Measurements from ENCODE around the gene KCNAB1.

Gene KCNAB1

DNA sequence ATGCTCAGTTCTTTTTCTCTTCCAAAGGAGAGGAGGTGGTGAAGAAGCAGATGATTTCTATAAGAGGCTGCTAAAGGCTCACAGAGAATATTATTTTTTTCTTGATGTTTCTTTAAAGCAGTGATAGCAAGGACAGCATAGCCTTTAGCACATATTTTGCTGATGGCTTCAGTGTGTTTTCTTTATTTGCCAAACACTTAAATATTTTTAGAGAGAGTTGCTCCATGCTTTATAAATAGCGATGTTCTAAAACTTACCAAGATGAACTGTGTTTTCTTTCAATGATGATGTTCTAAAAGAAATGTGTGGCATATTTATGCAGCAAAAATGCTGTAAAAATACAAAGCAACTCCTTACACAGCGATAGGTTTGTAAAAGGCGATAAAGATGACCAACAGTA lies 11.8 kb upstream of the KCNAB1 start:
- no peaks in the 10 kb centered on the region for H3K4me1 ChIP-seq (ENCODE audit: control insufficient read depth in 1 of 2, insufficient read depth in 1 of 2, low read depth in 1 of 2, low read length in 1 of 2)
- no peak overlapping the region for H3K27ac ChIP-seq
- no peaks in the 10 kb centered on the region for H3K36me3 ChIP-seq
- TF ChIP-seq, protein P1, sequence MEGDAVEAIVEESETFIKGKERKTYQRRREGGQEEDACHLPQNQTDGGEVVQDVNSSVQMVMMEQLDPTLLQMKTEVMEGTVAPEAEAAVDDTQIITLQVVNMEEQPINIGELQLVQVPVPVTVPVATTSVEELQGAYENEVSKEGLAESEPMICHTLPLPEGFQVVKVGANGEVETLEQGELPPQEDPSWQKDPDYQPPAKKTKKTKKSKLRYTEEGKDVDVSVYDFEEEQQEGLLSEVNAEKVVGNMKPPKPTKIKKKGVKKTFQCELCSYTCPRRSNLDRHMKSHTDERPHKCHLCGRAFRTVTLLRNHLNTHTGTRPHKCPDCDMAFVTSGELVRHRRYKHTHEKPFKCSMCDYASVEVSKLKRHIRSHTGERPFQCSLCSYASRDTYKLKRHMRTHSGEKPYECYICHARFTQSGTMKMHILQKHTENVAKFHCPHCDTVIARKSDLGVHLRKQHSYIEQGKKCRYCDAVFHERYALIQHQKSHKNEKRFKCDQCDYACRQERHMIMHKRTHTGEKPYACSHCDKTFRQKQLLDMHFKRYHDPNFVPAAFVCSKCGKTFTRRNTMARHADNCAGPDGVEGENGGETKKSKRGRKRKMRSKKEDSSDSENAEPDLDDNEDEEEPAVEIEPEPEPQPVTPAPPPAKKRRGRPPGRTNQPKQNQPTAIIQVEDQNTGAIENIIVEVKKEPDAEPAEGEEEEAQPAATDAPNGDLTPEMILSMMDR (IDR thresholded peaks at IDR 0.05), result no peak
- no peaks in the 10 kb centered on the region for H3K9me3 ChIP-seq
- peaks cover 5% of the 10 kb centered on the region for H3K27me3 ChIP-seq
- no peak overlapping the region for H3K4me3 ChIP-seq (ENCODE audit: low read depth in 1 of 2, low read length in 1 of 2)

GRCh38 chr3:156109989-156110388 lies 10.4 kb upstream of the KCNAB1 start:
- no peak overlapping the region for H3K27ac ChIP-seq
- H3K9me3 ChIP-seq, result no peaks in the 10 kb centered on the region
- no peaks in the 10 kb centered on the region for H3K36me3 ChIP-seq
- H3K4me1 ChIP-seq (ENCODE audit: control insufficient read depth in 1 of 2, insufficient read depth in 1 of 2, low read depth in 1 of 2, low read length in 1 of 2), result no peaks in the 10 kb centered on the region
- no peak overlapping the region for H3K4me3 ChIP-seq (ENCODE audit: low read depth in 1 of 2, low read length in 1 of 2)
- H3K27me3 ChIP-seq, result peaks cover 5% of the 10 kb centered on the region
- TF ChIP-seq, protein P1 (IDR thresholded peaks at IDR 0.05), result no peak

DNA sequence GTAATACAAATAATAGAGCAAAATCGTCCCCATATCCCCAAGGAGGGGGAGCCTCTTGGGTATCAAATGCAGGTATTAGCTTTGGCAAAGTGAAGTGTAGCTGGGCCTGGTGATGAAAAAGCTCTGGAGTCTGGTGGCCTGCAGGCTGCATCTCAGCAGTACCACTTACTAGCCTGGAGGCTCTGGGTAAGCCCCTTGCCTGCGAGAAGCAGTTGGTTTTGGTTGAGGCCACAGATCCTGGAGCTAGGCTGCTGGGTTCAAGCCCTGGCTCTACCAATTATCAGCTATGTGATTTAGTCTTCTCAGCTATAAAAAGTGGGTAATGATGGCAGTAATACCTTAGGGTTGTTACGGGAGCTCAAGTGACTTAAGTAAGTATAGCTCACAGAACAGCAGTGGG lies 6.1 kb downstream of the KCNAB1 start:
- Histone ChIP-seq H3K36me3 (no peaks in the 10 kb centered on the region), H3K9me3 (no peaks in the 10 kb centered on the region), H3K27me3 (peaks cover 16% of the 10 kb centered on the region), H3K4me3 (ENCODE audit: low read depth in 1 of 2, low read length in 1 of 2) (no peak overlapping the region), H3K4me1 (ENCODE audit: control insufficient read depth in 1 of 2, insufficient read depth in 1 of 2, low read depth in 1 of 2, low read length in 1 of 2) (no peaks in the 10 kb centered on the region), H3K27ac (no peak overlapping the region)
- TF ChIP-seq, protein P1 (IDR thresholded peaks at IDR 0.05), result no peak

DNA sequence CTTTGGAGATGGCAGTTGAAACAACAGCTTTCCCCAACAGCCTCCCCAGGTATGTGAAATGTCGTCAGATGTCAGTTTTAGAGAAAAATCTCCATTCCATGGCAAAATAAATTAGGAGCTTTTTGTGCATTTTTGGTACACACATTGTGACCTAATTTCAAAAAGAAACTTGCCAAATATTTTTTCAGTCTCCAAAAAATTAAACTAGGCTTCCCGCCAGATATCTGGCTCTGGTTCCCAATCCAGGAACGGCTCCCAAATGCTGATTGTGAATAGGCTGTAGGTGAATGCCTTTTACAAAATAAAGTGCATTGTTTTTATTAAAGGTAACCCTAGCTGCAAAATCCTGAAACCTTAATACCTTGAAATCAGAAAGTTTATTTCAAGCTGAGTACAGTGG lies 10.9 kb downstream of the KCNAB1 start:
- peaks cover 2% of the 10 kb centered on the region for H3K27me3 ChIP-seq
- no peaks in the 10 kb centered on the region for H3K4me1 ChIP-seq (ENCODE audit: control insufficient read depth in 1 of 2, insufficient read depth in 1 of 2, low read depth in 1 of 2, low read length in 1 of 2)
- H3K4me3 ChIP-seq (ENCODE audit: low read depth in 1 of 2, low read length in 1 of 2), result no peak overlapping the region
- no peak overlapping the region for H3K27ac ChIP-seq
- TF ChIP-seq, protein P1 (IDR thresholded peaks at IDR 0.05), result no peak
- H3K36me3 ChIP-seq, result no peaks in the 10 kb centered on the region
- no peaks in the 10 kb centered on the region for H3K9me3 ChIP-seq

DNA sequence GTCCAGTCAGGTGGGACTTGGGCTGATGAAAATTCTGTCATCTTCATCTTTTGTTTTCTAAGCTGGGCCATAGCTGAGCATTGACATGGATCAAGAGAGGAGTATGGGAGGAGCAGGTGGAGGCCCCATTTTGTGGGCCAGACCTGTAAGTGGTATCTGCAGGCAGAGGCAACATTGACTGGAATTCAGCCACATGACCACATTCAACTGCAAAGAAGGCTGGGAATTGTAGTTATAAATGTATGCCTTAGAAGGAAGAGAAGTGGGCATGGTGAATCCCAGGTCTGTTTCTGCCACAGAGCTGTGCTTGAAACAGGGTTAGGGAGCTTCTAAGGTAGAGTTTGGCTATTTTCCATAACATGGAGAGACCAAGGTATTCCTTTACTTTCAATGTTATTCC lies 11.4 kb downstream of the KCNAB1 start:
- TF ChIP-seq, protein P1 (IDR thresholded peaks at IDR 0.05), result no peak
- Histone ChIP-seq H3K27ac (no peak overlapping the region), H3K27me3 (no peaks in the 10 kb centered on the region), H3K9me3 (no peaks in the 10 kb centered on the region), H3K4me1 (ENCODE audit: control insufficient read depth in 1 of 2, insufficient read depth in 1 of 2, low read depth in 1 of 2, low read length in 1 of 2) (no peaks in the 10 kb centered on the region), H3K4me3 (ENCODE audit: low read depth in 1 of 2, low read length in 1 of 2) (no peak overlapping the region), H3K36me3 (no peaks in the 10 kb centered on the region)

GRCh38 chr3:156132313-156132712 lies 11.9 kb downstream of the KCNAB1 start:
- no peaks in the 10 kb centered on the region for H3K36me3 ChIP-seq
- H3K4me1 ChIP-seq (ENCODE audit: control insufficient read depth in 1 of 2, insufficient read depth in 1 of 2, low read depth in 1 of 2, low read length in 1 of 2), result no peaks in the 10 kb centered on the region
- no peaks in the 10 kb centered on the region for H3K27me3 ChIP-seq
- no peaks in the 10 kb centered on the region for H3K9me3 ChIP-seq
- TF ChIP-seq, protein P1 (IDR thresholded peaks at IDR 0.05), result no peak
- H3K27ac ChIP-seq, result no peak overlapping the region
- no peak overlapping the region for H3K4me3 ChIP-seq (ENCODE audit: low read depth in 1 of 2, low read length in 1 of 2)

All from neutrophil (primary cell).